Chondrocyte (in vitro differentiated cells): ENCODE data around the gene MFGE8. TPM values are rescaled to one million over a fixed set of nuclear protein-coding genes. Genes with fewer than 3 reads are reported as not detected.

Experiments
- DNase-seq: peaks from one replicate; pipeline ENCODE4 v3.0.0; 2021; ENCODE audit warnings: mixed read lengths, low spot score
- H3K27ac Mint-ChIP-seq: one replicate; pipeline ENCODE4 v1.8.0; 2021; ENCODE audit warnings: mild to moderate bottlenecking, moderate library complexity, mixed read lengths; ENCODE audit not compliant: unreplicated experiment
- H3K27me3 Mint-ChIP-seq: 2 replicates; pipeline ENCODE4 v1.8.0; 2021; ENCODE audit warnings: low read depth, mixed read lengths
- H3K36me3 Mint-ChIP-seq: 2 replicates; pipeline ENCODE4 v1.8.0; 2021; ENCODE audit warnings: low read depth, mixed read lengths
- H3K4me1 Mint-ChIP-seq: 2 replicates; pipeline ENCODE4 v1.8.0; 2021; ENCODE audit warnings: low read depth, mild to moderate bottlenecking, mixed read lengths
- H3K4me3 Mint-ChIP-seq: one replicate; pipeline ENCODE4 v1.8.0; 2021; ENCODE audit warnings: mild to moderate bottlenecking, moderate library complexity, mixed read lengths; ENCODE audit not compliant: unreplicated experiment
- H3K9me3 Mint-ChIP-seq: 2 replicates; pipeline ENCODE4 v1.8.0; 2021; ENCODE audit warnings: low read depth, mixed read lengths
- CTCF ChIP-seq: fragments of 200-600 bp; sonication (generic); IDR thresholded peaks from 2 replicates; pipeline ENCODE4 v1.5.0; 2021; ENCODE audit warnings: antibody characterized with exemption, mild to moderate bottlenecking, moderate library complexity
- total RNA-seq: library from RNA; stranded (reverse); gene quantifications from 3 replicates; pipeline ENCODE4 v1.2.1, GENCODE V29; 2021

The MFGE8 gene
- total RNA-seq, 1 donor from 2014 or later: 305 TPM

DNA sequence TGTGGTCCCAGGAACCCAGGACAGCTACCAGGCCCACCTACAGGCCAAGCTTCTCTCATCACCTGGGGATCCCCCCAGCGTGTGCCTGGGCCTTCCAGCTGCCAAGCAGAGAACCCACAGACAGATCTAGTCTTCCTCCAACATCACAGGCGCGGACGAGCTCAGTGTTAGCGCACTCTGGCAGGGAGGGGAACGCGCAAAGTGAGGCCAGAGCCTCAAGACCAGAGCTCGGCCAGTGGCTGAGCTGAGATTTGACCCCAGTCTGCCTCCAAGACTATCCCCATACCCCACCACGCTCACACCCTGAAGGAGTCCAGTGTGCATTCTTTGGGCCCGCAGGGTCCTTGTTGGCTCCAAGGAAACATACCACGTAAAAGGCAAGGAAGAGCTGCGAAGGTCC, 5.1 kb downstream of the MFGE8 start:
- H3K36me3 Mint-ChIP-seq: peaks cover 17% of the 10 kb centered on the region
- peaks cover 42% of the 10 kb centered on the region for H3K4me1 Mint-ChIP-seq
- TF ChIP-seq CTCF: no peak
- no peak for DNase-seq
- no peak overlapping the region for H3K4me3 Mint-ChIP-seq
- H3K27ac Mint-ChIP-seq: no peak overlapping the region
- no peaks in the 10 kb centered on the region for H3K9me3 Mint-ChIP-seq
- no peaks in the 10 kb centered on the region for H3K27me3 Mint-ChIP-seq

GRCh38 chr15:88907111-88907510, 6.1 kb downstream of the MFGE8 start:
- peaks cover 38% of the 10 kb centered on the region for H3K4me1 Mint-ChIP-seq
- no peak overlapping the region for H3K27ac Mint-ChIP-seq
- no peak for DNase-seq
- no peaks in the 10 kb centered on the region for H3K9me3 Mint-ChIP-seq
- H3K36me3 Mint-ChIP-seq: peaks cover 22% of the 10 kb centered on the region
- no peaks in the 10 kb centered on the region for H3K27me3 Mint-ChIP-seq
- no peak overlapping the region for H3K4me3 Mint-ChIP-seq
- no peak for TF ChIP-seq CTCF

GRCh38 chr15:88906551-88906950, 6.6 kb downstream of the MFGE8 start:
- TF ChIP-seq CTCF: no peak
- H3K4me1 Mint-ChIP-seq: peaks cover 38% of the 10 kb centered on the region
- no peak overlapping the region for H3K4me3 Mint-ChIP-seq
- no peaks in the 10 kb centered on the region for H3K9me3 Mint-ChIP-seq
- no peaks in the 10 kb centered on the region for H3K27me3 Mint-ChIP-seq
- H3K27ac Mint-ChIP-seq: no peak overlapping the region
- no peak for DNase-seq
- H3K36me3 Mint-ChIP-seq: peaks cover 27% of the 10 kb centered on the region

DNA sequence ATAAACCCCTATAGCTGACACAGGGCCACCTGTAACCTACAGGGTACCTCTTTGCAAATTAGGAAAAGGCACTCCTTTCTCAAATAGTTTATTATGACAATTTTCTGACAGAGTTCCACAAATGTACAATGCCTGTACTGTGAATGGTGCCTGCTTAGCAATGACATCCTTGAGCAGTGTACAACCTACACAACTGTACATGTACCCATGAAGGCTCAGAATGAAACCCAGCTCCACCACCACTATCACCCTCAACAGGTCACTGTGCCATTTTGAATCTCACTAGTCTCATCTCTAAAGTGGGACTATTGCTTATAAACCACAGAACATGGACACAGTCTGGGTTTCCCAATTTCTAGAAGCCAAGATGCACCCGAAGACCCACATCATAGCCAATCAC, 7.0 kb downstream of the MFGE8 start:
- Mint-ChIP-seq H3K4me1 (peaks cover 36% of the 10 kb centered on the region), H3K27me3 (no peaks in the 10 kb centered on the region), H3K4me3 (no peak overlapping the region), H3K36me3 (peaks cover 27% of the 10 kb centered on the region), H3K27ac (no peak overlapping the region), H3K9me3 (no peaks in the 10 kb centered on the region)
- TF ChIP-seq CTCF: no peak
- no peak for DNase-seq

DNA sequence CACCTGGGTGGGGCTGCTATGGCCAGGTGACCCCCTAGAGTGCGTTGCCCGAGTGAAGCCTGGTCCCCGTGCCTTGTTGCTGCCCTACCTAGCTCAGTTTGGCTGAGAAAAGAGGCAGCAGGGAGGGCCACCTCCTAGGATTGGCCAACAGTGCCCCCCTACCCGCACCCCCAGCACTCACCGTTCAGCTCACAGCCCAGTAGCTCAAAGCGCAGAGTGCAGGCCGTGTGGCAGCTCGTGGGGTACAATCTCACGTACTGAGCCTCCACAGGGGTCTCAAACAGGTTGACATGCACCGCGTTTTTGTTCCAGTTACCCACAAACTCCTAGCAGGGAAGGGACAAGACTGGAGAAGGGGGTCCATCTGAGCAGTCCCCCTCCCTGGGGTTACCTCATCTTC, 7.6 kb downstream of the MFGE8 start:
- peaks cover 27% of the 10 kb centered on the region for H3K36me3 Mint-ChIP-seq
- H3K4me3 Mint-ChIP-seq: no peak overlapping the region
- DNase-seq: peak; percentile 52
- no peaks in the 10 kb centered on the region for H3K9me3 Mint-ChIP-seq
- no peak for TF ChIP-seq CTCF
- no peak overlapping the region for H3K27ac Mint-ChIP-seq
- peaks cover 36% of the 10 kb centered on the region for H3K4me1 Mint-ChIP-seq
- H3K27me3 Mint-ChIP-seq: no peaks in the 10 kb centered on the region
